Measurements from ENCODE around the gene USP34.

DNA sequence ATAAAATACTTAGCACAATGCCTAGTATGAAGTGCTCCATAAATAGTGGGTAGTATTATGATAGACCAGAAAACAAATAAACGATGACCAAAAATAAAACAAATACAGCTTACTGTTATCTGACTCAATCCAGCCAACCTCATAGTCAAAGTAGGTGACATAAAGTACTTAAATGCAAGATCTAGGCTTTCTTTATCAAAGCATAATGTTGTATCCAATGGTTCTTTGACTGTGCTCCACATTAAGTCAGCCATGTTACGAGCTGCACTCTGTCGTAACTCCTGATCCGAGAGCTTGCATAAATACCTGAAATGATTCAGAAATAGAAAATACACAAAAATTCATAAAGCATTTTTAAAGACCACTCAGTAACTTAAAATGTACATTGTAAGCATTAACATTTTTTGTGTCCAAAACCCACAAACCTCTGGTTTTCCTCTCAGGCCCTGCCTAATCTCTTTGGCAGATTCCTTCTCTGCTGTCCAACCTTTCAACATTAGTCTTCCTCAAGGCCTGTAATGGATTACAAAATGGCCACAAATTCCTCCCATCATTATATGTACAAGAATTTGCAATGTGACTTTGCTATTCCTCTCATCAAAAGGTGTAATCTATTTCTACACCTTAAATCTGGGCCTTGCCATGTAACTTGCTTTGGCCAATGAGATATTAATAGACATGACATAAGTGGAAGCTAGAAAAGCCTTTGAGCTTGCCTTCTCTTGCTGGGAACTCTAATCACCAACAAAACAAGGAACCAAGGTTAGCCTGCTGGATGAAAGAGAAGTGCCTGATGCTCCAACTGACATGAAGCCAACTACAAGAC is 90.6 kb downstream of the USP34 start:
- TF ChIP-seq, protein P1, sequence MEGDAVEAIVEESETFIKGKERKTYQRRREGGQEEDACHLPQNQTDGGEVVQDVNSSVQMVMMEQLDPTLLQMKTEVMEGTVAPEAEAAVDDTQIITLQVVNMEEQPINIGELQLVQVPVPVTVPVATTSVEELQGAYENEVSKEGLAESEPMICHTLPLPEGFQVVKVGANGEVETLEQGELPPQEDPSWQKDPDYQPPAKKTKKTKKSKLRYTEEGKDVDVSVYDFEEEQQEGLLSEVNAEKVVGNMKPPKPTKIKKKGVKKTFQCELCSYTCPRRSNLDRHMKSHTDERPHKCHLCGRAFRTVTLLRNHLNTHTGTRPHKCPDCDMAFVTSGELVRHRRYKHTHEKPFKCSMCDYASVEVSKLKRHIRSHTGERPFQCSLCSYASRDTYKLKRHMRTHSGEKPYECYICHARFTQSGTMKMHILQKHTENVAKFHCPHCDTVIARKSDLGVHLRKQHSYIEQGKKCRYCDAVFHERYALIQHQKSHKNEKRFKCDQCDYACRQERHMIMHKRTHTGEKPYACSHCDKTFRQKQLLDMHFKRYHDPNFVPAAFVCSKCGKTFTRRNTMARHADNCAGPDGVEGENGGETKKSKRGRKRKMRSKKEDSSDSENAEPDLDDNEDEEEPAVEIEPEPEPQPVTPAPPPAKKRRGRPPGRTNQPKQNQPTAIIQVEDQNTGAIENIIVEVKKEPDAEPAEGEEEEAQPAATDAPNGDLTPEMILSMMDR (IDR thresholded peaks at IDR 0.05) = no peak
- TF ChIP-seq POLR2A (IDR thresholded peaks at IDR 0.05) = no peak
